Adrenal gland (tissue), 5 donors: ENCODE results near the gene ABO.

Experiments
- POLR2A ChIP-seq, 2 donors: fragments of 450-650 bp; IDR thresholded peaks; one replicate each; pipeline ENCODE4 v1.6.1; 2017; ENCODE audit warnings: antibody characterized with exemption in 2 of 2, mild to moderate bottlenecking in 2 of 2, moderate library complexity in 1 of 2
- TF ChIP-seq, protein P1 (sequence below), 6 experiments: fragments of 450-650 bp in 4 of 6; fragments of 200-600 bp in 2 of 6; sonication (generic) in 1 of 6; IDR thresholded peaks; 1 replicate in 5 of 6; 2 replicates in 1 of 6; pipeline versions ENCODE4 v1.5.1 to v1.8.0; 2016 to 2021; ENCODE audit warnings: antibody characterized with exemption in 6 of 6, mild to moderate bottlenecking in 2 of 6, moderate library complexity in 1 of 6
- donor health status: DM: no; HTN: no; CAD: no.

DNA sequence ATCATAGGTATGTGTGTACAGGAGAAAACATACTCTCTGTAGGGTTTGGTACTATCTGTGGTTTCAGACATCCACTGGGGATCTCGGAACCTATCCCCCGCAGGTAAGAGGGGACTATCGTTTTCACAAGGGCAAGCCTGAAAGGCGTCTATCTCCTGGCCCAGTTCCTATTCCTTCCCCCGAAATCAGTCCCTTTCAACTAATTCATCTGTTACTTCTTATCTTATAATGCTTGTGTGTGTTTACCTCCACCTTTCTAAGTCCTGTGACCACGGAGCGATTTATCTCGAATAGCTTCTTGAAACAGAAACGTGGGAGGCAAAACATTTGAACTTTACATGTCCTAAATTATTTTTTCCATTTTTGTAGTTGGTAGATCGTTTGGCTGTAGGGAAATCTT, 11.4 kb downstream of the ABO start:
- TF ChIP-seq, protein P1, sequence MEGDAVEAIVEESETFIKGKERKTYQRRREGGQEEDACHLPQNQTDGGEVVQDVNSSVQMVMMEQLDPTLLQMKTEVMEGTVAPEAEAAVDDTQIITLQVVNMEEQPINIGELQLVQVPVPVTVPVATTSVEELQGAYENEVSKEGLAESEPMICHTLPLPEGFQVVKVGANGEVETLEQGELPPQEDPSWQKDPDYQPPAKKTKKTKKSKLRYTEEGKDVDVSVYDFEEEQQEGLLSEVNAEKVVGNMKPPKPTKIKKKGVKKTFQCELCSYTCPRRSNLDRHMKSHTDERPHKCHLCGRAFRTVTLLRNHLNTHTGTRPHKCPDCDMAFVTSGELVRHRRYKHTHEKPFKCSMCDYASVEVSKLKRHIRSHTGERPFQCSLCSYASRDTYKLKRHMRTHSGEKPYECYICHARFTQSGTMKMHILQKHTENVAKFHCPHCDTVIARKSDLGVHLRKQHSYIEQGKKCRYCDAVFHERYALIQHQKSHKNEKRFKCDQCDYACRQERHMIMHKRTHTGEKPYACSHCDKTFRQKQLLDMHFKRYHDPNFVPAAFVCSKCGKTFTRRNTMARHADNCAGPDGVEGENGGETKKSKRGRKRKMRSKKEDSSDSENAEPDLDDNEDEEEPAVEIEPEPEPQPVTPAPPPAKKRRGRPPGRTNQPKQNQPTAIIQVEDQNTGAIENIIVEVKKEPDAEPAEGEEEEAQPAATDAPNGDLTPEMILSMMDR (IDR thresholded peaks at IDR 0.05) = no peak
- TF ChIP-seq POLR2A (IDR thresholded peaks at IDR 0.05) = no peak
